ENCODE data around the gene PRKAG3.
"Not testable (repeated sequence)": the region's sequence is repeated elsewhere in the genome, so short reads cannot be mapped to it uniquely, and the experiment has no call there.

Gene PRKAG3

GRCh38 chr2:218783688-218784087 is 47.9 kb downstream of the PRKAG3 start:
- DNase-seq (ENCODE audit: low spot score in 2 of 2) = no peak
- no peaks in the 10 kb centered on the region for H3K4me1 ChIP-seq
- no peaks in the 10 kb centered on the region for H3K27me3 ChIP-seq (ENCODE audit: low read depth)
- no peak overlapping the region for H3K4me3 ChIP-seq
- no peaks in the 10 kb centered on the region for H3K36me3 ChIP-seq (replicated peaks)
- in situ Hi-C loops (cut with MboI; ENCODE audit: low sequenced_read_pairs) = no loop called here
- H3K9me3 ChIP-seq = 0 out of 2 replicates have a peak, but pooled peaks cover 2% of the 10 kb centered on the region

GRCh38 chr2:218782528-218782844 is 49.1 kb downstream of the PRKAG3 start:
- in situ Hi-C loops (cut with MboI; ENCODE audit: low sequenced_read_pairs) = no loop called here
- no peak for DNase-seq (ENCODE audit: low spot score in 2 of 2)
- H3K9me3 ChIP-seq = 0 out of 2 replicates have a peak, but pooled peaks cover 2% of the 10 kb centered on the region
- H3K27me3 ChIP-seq (ENCODE audit: low read depth) = no peaks in the 10 kb centered on the region
- no peaks in the 10 kb centered on the region for H3K36me3 ChIP-seq (replicated peaks)
- no peak overlapping the region for H3K4me3 ChIP-seq
- no peaks in the 10 kb centered on the region for H3K4me1 ChIP-seq

- no peaks in the 10 kb centered on the region for H3K27me3 ChIP-seq (ENCODE audit: low read depth)
- DNase-seq (ENCODE audit: low spot score in 2 of 2) = no peak
- no peaks in the 10 kb centered on the region for H3K4me1 ChIP-seq
- in situ Hi-C loops (cut with MboI; ENCODE audit: low sequenced_read_pairs) = no loop called here
- no peak within 1 kb of the TSS for H3K4me3 ChIP-seq
- H3K36me3 ChIP-seq (replicated peaks) = no peaks in the 10 kb centered on the region
- H3K9me3 ChIP-seq = 0 out of 2 replicates have a peak, but pooled peaks cover 2% of the 10 kb centered on the region
Observed at GRCh38 chr2:218781691-218782527, 49.7 kb downstream of the PRKAG3 start, which contains the start of gene CYP27A1. TSS of gene CYP27A1 (plus strand) at chr2:218782147. CDS start at chr2:218782183, 36 bp downstream.

- H3K4me1 ChIP-seq = no peaks in the 10 kb centered on the region
- DNase-seq (ENCODE audit: low spot score in 2 of 2) = no peak
- no peaks in the 10 kb centered on the region for H3K36me3 ChIP-seq (replicated peaks)
- H3K9me3 ChIP-seq = peaks cover 2% of the 10 kb centered on the region; the same call in 1 of the 2 replicates
- in situ Hi-C loops (cut with MboI; ENCODE audit: low sequenced_read_pairs) = no loop called here
- H3K27me3 ChIP-seq (ENCODE audit: low read depth) = no peaks in the 10 kb centered on the region
- no peak overlapping the region for H3K4me3 ChIP-seq
Observed at GRCh38 chr2:218780851-218781690, 50.5 kb downstream of the PRKAG3 start.

GRCh38 chr2:218780046-218780445 is 51.6 kb downstream of the PRKAG3 start:
- no peaks in the 10 kb centered on the region for H3K27me3 ChIP-seq (ENCODE audit: low read depth)
- no peaks in the 10 kb centered on the region for H3K36me3 ChIP-seq (replicated peaks)
- in situ Hi-C loops (cut with MboI; ENCODE audit: low sequenced_read_pairs) = no loop called here
- H3K9me3 ChIP-seq = peaks cover 2% of the 10 kb centered on the region; the same call in 1 of the 2 replicates
- no peak for DNase-seq (ENCODE audit: low spot score in 2 of 2)
- no peak overlapping the region for H3K4me3 ChIP-seq
- no peaks in the 10 kb centered on the region for H3K4me1 ChIP-seq

GRCh38 chr2:218777276-218777990 is 54.2 kb downstream of the PRKAG3 start:
- in situ Hi-C loops (cut with MboI; ENCODE audit: low sequenced_read_pairs) = no loop called here
- Histone ChIP-seq H3K4me3 (no peak overlapping the region), H3K36me3 (replicated peaks) (no peaks in the 10 kb centered on the region), H3K27me3 (ENCODE audit: low read depth) (no peaks in the 10 kb centered on the region), H3K9me3 (peaks cover 2% of the 10 kb centered on the region; the same call in 1 of the 2 replicates), H3K4me1 (no peaks in the 10 kb centered on the region)
- no peak for DNase-seq (ENCODE audit: low spot score in 2 of 2)

- Histone ChIP-seq H3K4me3 (no peak overlapping the region), H3K4me1 (no peaks in the 10 kb centered on the region), H3K36me3 (replicated peaks) (no peaks in the 10 kb centered on the region), H3K27me3 (ENCODE audit: low read depth) (no peaks in the 10 kb centered on the region), H3K9me3 (peaks cover 2% of the 10 kb centered on the region; the same call in 1 of the 2 replicates)
- in situ Hi-C loops (cut with MboI; ENCODE audit: low sequenced_read_pairs) = no loop called here
- DNase-seq (ENCODE audit: low spot score in 2 of 2) = no peak
Observed at GRCh38 chr2:218776488-218776887, 55.1 kb downstream of the PRKAG3 start.

GRCh38 chr2:218773881-218774280 is 57.7 kb downstream of the PRKAG3 start:
- Histone ChIP-seq H3K4me1 (no peaks in the 10 kb centered on the region), H3K4me3 (no peak overlapping the region), H3K9me3 (peaks cover 2% of the 10 kb centered on the region; the same call in 1 of the 2 replicates), H3K36me3 (replicated peaks) (no peaks in the 10 kb centered on the region), H3K27me3 (ENCODE audit: low read depth) (no peaks in the 10 kb centered on the region; the same call in 1 of the 2 replicates)
- in situ Hi-C loops (cut with MboI; ENCODE audit: low sequenced_read_pairs) = no loop called here
- DNase-seq (ENCODE audit: low spot score in 2 of 2) = no peak

- H3K4me1 ChIP-seq; in situ Hi-C loops (cut with MboI; ENCODE audit: low sequenced_read_pairs); DNase-seq (ENCODE audit: low spot score in 2 of 2); H3K36me3 ChIP-seq (replicated peaks); H3K4me3 ChIP-seq; H3K9me3 ChIP-seq; H3K27me3 ChIP-seq (ENCODE audit: low read depth): not testable (repeated sequence)
Observed at GRCh38 chr2:218772759-218773158, 58.8 kb downstream of the PRKAG3 start.
